HG03558 (cell line): ENCODE results near the gene ATG16L2.

Experiments
- ATAC-seq: cut with Tn5 transposase; IDR thresholded peaks from one replicate; pipeline ENCODE4 v1.9.1; 2021; ENCODE audit warnings: moderate number of reproducible peaks; ENCODE audit not compliant: unreplicated experiment; ENCODE audit errors: extremely low read depth

ATG16L2 gene, protein sequence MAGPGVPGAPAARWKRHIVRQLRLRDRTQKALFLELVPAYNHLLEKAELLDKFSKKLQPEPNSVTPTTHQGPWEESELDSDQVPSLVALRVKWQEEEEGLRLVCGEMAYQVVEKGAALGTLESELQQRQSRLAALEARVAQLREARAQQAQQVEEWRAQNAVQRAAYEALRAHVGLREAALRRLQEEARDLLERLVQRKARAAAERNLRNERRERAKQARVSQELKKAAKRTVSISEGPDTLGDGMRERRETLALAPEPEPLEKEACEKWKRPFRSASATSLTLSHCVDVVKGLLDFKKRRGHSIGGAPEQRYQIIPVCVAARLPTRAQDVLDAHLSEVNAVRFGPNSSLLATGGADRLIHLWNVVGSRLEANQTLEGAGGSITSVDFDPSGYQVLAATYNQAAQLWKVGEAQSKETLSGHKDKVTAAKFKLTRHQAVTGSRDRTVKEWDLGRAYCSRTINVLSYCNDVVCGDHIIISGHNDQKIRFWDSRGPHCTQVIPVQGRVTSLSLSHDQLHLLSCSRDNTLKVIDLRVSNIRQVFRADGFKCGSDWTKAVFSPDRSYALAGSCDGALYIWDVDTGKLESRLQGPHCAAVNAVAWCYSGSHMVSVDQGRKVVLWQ

DNA sequence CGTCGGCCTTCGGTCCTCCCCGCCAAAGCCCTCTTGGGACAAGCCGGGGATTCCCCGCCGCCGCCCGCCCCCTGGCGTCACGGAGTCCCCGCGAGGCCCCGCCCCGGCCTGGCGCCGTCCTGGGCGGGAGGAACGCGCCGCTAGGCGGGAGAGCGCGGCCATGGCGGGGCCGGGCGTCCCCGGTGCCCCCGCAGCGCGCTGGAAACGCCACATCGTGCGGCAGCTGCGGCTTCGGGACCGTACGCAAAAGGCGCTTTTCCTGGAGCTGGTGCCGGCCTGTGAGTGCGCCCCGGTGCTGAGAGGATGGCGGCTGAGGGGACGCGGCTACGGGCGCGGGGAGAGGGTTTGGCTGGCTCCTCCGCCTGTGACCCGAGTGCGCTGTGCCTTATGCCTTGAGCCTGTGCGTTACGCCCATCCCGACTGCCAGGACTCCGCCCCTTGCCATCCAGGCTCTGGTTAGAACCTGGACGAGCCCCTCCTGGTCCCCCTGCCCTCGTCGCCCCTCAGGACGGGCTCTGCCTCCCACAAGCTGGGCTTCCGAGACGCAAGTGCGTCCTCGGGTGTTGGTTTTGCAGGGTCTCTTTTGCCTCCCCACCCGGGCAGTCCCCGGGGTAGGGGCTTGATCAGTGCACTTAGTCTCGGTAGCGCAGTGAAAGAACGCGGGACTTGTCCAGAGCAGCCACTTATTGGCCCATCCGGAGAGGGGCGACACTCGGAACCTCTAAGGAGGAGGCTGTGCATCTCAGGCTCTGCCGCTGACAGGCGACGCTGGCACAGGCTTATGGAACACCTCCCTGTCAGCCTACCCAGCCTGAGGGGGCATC lies at the start of gene ATG16L2:
Gene ATG16L2 (plus strand): TSS at position 126 of the 824 bp plus-strand sequence. CDS start 35 bp downstream, at position 161.
- no peak for ATAC-seq

DNA sequence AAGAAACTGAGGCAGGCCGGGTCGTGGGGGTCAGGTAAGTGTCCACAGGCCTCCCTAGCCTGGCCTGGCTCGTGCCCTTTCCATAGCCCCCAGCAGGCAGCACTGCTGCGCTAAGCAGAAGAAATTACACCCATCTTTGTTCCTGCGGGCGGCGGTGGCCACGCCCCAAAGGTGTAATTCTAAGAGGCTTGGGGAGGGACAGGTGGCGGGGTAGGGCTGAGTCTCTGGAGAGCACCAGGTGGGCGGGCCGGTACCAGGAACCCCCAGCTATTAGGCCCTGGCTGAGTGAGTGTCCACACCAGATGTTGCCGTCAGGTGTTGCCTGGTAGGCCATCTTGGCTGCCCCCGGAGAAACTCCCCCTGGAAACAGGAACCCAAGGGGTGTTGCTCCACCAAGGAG lies 49.7 kb upstream of the ATG16L2 start:
- no peak for ATAC-seq

DNA sequence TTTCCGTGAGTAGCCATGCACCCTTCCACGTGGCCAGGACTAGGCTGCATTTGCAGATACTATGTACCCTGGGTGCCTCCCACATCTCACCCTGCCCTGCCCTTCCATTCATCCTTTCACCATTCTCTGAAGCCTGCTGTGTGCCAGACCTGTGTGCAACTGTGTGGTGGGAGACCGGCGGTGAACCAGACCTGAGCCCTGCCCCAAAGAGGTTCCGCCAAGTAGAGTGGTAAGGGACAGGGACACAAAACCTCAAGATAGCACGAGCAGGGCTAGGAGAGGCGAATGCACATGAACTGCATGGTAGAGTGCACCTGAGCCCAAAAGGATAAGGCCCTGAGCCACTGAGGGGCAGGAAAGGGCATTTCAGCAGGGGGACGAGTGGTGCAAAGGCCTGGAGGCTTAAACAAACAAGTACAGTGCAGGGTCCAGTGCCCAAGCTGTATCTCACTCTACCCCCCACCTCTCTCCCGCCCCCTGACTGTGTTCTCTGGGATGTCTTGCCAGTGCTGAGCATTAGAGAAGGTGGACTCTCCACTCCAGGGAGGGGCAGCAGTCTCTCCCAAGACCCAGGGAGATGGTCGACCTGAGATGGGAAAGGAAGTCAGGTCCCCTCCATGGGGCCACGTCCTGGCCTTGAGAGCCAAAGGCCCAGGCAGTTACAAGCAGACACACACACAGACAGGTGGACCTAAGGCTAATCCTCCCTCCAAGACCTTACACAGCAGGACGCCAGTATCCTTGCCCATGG lies 47.9 kb upstream of the ATG16L2 start:
- ATAC-seq: no peak

DNA sequence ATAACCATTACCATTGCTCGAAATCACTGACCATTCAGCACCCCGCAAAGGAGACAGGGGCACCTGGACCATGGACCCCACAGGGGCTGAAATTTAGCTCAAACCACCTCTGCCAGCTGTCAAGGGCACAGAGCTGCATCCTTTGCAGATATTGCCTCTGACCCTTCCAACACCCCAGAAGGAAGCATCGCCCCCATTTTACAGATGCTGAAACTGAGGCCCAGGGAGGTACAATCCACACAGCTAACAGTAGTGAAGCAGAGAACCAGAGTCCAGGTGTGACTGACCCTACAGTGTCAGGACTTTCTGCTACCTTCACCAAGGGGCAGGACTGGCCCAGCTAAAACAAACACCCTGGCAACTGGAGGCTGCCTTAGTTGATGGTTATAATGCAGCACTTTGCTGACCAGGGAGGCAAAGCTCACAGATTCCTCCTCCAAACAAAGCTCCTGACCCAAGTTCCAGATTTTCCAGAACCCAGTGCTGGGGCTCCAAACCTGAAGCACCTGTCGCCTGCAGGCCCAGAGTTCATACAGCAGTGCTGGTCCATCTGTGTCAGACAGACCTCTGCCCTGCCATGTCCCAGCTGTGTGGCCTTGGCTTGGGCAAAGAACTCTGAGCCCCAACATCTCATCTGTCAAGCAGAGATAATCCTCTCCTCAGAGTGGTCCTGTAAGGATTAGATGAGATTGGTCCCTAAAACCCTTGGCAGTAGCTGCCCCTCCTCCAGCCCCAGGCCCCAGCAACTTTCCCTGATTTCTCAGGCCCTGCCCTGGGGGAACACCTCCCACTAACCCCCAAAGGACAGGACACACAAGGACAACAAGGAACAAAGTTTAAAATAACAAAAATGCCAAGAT lies 46.8 kb upstream of the ATG16L2 start:
- no peak for ATAC-seq

DNA sequence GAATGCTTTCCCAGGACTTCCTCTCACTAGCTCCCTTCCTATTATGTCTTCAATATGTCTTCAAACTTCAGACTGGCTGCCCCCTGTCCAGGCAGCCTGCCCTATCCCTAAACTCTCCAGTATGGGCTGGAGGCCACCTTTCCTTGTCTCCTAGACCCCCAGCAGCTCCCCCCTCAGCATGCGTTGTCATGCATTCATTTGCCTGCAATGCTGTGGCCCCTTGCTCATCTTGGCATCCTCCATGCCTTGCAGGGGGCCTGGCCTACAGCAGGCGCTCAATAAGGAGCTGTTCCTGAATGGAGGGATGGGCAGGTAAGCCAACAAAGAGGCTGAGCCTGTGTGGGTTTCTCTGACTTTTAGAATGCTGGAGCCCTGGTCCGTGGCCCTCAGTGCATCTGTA lies 45.6 kb upstream of the ATG16L2 start:
- ATAC-seq: no peak

DNA sequence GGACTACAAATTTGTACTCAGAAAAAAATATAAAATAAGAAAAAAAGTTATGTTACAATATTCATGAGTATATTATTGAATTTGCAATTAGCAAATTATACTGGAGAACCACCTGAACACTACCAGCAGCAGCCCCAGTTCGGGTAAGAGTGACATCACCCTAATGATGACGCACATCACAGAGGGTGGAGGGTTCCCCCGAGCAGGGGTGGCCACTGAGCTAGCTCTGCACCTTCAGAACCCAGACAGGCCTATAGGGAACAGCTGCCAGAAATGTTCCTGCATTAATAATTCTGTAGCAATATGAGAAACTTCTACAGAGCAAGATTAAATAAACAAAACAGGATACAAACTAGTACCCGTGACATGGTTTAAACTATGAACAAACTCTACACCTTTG lies 44.5 kb upstream of the ATG16L2 start:
- ATAC-seq: no peak

DNA sequence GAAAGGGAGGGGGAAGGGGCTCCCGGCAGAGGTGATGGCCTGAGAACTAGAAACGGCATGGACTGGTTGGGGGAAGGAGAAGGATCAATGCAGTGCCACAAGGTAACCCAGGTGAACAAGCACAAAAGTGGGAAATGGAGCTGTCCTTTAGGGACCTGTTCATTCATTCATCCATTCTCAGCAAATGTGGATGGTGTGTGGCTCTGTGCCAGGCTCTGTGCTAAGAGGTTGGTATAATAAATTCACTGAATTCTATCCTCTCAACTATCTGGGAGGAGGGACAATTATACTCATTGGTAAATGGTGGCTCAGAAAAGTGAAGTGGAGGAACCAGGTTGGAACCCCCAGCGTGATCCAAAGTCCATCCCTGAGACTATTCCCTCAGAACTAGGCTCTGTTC lies 43.4 kb upstream of the ATG16L2 start:
- ATAC-seq: no peak

DNA sequence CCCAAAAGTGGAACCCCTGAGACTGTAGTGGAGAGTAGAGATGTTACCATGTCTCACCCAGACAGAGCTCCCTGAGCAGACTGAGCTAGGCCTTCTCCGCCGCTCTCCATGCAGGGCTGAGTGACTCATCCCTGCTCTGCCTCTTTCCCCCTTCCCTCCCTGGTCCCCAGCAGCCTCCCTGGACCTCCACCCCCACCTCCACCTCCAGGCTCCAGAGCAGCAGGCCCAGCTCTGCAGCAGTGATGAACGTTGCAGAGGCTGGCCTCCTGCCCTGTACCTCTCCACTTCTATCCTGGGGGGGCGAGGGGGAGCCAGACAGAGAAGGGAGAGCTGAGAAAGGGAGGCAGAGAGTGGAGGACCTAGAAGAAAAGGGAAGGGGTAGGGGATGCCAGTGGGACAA lies 42.7 kb upstream of the ATG16L2 start:
- ATAC-seq: no peak

DNA sequence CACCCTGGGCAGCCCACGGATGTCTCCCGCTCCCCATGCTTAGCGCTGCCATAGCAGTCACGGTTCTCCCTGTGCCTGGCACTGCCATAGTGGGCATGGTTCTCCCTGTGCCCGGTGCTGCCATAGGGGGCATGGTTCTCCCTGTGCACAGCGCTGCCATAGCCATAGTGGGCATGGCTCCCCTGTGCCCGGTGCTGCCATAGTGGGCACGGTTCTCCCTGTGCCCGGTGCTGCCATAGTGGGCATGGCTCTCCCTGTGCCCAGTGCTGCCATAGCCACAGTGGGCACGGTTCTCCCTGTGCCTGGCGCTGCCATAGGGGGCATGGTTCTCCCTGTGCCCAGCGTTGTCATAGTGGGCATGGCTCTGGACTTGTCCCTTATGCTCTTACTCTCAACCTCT lies 42.2 kb upstream of the ATG16L2 start:
- no peak for ATAC-seq

DNA sequence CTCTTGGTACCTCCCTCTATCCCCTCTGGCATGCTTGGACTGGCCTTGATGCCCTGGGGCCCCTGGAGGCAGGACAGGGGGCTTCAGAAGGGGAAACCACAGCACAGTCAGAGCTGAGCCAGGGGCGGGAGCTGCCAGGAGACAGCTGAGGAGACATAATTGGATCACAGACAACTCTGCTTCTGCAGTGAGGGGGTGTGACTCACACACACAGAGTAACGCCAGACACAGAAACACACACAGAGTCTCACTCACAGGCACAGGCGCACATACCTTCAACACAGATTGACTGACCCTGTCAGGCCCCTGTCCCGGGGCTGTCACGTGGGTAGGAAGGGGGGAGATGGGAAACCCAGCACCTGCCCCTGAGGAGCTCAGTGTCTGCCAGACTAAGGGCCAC lies 40.9 kb upstream of the ATG16L2 start:
- no peak for ATAC-seq

DNA sequence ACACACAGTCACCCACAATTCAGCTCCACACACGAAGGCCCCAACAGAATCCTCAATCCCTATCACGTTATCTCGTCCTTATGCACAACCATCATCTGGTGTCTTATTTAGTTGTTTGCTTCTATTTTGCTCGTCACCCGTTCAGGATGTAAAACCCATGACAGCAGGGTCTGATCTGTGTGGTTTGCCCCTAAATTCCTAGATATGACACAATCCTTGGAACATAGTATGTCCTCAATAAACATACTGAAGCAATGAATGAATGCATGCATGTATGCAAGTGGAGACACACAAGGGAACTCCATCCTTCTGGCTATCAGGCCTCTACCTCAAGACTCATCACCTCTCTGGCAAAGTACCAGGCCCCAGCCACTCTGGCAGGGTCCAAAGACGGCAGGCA lies 40.5 kb upstream of the ATG16L2 start:
- no peak for ATAC-seq

DNA sequence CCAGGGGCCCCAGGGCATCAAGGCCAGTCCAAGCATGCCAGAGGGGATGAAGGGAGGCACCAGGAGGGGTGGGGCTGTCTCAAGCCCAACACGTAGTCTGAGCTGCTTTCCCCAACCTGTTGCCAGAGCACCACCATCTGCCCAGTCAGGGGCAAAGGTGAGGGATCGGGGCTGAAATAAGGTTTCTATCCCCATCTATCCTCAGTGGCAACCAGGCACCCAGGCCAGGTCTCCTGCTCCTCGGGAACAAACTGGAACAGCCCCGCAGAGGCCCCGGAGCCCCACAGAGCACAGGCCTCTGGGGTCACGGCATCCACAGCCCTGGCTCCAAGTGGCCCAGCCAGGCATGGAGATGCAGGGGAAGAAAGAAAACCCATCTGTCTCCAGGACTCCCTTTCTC lies 39.7 kb upstream of the ATG16L2 start:
- no peak for ATAC-seq

DNA sequence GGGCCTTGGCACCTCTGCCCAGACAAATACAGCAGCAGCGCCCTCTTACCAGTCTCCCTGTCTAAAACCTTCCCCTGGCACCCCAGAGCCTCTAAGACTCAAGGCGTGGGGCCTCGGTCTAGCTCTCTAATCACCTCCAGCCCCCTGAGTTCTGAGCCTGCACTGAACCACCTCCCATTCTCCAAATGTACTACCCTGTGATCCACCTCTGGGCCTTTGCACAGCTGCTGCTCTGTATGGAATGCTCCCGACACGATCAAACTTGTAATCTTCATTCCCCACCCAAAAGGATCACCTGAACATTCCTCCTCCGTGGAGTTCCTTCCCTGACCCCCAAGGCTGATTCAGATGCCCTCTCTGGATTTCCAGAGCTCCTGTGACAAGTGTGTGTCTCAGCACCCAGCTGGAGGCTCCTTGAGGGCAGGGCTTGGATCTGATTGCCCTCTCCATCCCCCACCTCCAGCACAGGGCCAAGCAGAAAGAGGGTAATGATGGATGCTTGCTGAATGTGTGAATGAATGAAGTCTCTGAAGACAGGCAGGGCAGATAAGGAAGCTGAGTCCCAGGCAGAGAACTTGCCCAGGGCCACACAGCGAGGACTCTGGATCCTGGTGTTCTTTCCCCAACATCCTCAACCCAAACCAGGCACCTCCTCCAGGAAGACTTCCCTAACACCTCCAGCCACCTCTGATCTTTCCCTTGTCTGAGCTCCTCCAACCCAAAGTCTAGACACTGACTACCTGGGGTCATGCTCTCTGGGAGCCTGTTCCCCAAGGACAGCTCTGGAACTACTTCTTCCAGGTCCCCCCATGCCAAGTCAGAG lies 38.7 kb upstream of the ATG16L2 start:
- ATAC-seq: no peak

DNA sequence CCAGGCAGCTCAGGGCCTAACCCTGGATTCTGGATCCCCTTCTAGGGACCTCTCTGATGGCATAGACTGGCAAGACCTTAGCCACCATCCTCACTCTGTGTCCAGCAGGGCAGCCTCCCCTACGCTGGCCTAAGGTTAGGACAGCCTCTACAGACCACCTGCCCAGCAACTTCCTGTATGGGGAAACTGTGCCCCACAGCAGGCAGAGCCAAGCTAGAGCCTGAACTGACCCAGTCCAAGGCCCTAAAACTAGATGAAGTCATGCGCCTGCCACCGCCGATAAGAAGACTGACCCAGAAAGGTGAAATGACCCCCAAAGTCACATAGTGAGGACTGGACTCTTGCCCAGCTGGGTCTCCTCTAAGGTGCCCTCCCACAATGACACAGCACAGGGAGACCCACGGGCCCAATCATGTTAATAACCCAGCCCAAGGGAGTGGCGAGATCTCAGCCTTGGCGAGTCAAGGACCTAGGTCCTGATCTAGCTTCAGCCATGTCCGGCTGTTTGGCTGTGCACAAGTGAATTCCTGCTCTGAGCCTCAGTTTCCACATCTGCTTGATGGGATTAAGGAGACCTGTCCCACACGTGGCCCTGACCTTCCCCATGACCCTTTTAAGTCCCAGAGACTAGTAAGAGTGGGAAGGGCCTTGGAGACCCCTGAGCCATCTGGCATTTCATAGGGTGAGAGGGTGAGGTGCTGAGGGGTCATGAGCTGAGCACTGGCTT lies 37.9 kb upstream of the ATG16L2 start:
- no peak for ATAC-seq

DNA sequence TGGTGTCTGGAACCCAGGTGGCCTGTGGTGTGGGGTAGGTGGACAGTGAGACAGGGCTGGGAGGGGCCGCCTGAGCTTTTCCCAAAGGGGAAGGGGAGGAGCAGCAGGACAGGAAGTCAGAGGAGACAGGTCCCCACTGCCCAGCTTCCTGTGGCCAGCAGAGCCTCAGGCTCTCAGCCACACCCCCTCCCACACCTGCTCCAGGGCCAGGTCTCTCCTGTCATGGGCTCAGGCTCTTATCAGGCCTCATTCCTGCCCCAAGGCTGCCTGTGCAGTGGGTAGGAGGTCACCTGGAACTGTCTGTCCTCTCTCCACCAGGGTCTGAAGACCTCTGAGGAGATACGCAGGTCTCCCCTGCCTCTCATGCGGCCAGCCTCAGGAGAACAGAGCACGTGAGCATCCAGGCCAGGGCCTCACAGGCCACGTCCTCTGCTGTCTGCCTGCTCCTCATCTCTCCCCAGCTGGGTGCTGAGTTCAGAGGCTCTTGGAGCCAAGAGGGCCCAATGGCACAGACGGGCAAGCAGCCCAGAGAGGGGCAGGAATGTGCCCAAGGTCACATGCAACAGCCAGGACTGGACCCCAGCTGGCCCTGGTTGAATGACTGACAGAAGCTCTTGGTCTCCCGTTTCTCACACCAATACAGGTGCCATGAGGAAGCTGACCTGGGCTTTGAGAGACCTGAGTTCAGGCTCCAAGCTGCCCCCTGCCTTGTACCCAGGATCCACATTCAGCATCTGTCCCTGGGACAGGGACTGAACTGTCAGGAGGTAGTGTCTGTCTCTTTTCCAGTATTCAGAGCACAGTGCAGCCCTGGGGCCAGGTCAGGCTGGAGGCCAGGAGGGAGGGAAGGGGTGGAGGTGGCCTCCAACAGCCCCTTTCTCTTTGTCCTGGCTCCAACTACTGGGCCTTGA lies 37.1 kb upstream of the ATG16L2 start:
- no peak for ATAC-seq

DNA sequence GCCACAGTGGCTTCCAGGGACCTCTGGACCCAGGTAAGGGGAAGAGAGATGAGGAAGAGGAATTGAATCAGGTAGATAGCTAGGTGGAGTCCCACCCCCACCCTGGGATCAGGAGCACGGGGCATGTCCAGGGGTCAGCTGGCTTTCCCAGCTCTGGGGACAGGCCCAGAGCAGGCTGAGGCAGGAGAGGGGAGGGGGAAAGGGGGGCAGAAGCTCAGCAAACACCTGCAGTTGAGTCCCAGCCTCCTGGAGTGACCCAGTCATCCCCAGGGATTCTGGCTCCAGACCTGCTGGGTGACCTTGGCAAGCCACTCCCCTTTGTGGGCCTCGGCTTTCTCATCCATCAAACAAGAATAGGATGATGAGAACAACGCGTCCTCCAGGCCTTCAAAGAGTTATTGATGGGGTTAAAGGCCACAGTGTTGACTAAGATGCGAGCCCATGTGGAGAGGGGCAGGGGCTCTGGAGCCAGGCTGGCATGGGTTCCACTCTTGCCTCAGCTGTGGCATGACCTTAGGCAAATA lies 36.4 kb upstream of the ATG16L2 start:
- ATAC-seq: no peak
